NOMO-1 treated with dmso at 0.1 percent for 144 hours (cell line): Measurements from ENCODE around the gene GPATCH2.
"Not testable (repeated sequence)": the region's sequence is repeated elsewhere in the genome, so short reads cannot be mapped to it uniquely, and the experiment has no call there.

Experiments
- DNase-seq: peaks from one replicate; lab custom pipeline; 2025; ENCODE audit not compliant: unreplicated experiment; lab: John Stamatoyannopoulos, UW

Gene GPATCH2

GRCh38 chr1:217527151-217527550 lies 103.7 kb downstream of the GPATCH2 start:
- DNase-seq = no peak

GRCh38 chr1:217526636-217527035 lies 104.3 kb downstream of the GPATCH2 start:
- no peak for DNase-seq

DNA sequence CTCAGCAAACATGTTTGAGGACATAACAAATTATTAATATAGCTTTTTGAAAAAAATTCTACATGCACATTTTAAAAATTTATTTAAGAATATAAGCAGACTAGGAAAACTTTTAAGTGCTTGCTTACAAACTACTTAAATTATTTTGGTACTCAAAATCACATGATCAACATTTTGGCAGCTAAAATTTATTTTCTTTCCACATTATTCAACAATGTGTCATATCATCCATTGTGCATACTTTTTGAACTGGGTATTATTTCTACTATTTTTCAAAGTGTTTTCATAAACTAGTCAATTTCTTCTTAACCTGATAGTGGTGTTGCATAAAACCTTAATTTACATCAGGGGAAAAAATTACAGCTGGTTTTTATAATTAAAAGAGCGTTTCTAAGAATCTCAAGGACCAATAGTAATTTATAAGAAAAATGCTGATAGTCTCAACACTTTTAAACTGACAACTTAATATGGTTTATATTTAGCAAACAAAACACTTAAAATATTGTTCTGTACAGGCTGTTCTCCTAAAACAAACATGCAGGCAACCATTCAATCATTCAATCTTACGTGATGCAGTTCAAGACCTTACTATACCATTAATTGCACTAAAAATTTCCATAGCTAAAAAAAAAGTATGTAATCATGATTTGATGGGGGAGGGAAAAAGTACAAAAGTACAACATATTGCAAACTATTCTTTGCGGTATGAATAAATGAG lies 105.0 kb downstream of the GPATCH2 start:
- DNase-seq = no peak

- DNase-seq = no peak
Observed at GRCh38 chr1:217524787-217525520, 105.9 kb downstream of the GPATCH2 start.

- DNase-seq = not testable (repeated sequence)
Observed at GRCh38 chr1:217523921-217524320, 107.0 kb downstream of the GPATCH2 start.

DNA sequence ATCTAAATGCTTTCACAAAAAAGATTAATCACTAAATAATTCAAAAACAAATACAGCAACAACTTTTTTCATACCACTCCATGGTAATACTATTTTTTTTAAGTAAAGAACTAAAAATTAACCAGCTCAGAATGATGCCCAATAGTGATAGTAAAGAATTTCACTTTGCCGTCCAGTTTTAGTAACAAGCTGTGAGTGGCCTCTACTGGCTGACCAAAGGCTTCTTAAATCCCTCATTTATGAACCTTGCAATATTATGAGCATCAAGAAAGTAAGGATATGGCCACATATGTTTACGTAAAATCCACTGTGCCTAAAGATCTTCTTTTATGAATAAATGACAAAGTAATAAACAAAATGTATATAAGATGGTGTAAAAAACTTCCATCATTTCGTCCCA lies 108.6 kb downstream of the GPATCH2 start:
- no peak for DNase-seq

DNA sequence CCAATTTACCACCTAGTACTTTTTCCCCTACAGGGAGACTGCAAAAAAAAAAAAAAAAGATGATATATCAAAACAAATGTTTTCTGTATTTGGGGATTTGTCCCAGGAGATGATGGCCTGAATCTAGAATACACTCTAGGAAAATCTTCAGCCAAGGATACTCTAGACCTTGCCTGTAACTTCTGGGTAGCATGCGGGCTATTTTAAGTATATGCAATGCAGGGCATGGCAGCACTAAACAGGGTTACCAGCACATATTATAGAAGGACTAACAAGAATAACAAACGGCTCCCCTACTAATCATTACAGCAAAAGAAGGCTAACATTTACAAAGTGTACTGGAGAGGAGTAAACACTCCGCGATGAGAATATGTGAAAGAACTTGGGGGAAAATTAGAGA lies 109.6 kb downstream of the GPATCH2 start:
- DNase-seq = no peak

GRCh38 chr1:217506878-217507277 lies 124.0 kb downstream of the GPATCH2 start:
- no peak for DNase-seq

DNA sequence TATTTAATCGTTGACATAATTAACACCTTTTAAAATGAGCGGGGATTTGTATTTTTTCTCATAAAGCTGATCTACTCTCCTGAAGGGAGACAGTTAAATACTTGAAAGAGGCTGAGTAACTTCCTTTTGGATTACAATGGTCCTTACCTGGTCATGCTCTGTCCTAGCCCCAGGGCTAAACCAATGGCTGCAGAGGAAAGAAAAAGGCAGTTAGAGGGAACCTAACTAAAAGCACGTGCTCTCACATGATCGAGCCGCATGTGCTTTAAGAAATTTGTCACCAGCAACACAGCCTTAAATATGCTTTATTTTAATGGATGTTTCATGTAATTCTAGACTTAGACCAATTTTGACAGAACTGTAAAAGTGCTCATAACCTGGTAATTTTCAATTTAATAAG lies 132.7 kb downstream of the GPATCH2 start:
- DNase-seq = no peak

DNA sequence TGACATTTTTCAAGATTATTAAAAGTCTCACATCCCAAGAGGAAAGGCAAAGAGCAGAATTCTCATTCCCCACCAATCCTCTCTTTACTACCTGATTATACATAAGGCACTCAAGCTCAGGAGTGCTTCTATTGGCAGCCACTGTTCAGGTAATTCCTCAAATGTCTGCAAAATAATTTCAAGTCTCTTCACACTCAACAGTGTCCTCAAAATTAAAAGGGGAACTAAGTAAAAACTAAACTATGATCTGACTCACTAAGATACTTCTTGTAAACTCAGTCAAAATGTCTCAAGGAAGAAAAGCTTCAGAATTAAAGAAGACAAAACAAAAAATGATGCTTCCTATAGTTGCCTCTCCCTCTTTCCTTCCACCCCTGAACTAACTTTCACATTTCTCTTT lies 135.6 kb downstream of the GPATCH2 start:
- no peak for DNase-seq

DNA sequence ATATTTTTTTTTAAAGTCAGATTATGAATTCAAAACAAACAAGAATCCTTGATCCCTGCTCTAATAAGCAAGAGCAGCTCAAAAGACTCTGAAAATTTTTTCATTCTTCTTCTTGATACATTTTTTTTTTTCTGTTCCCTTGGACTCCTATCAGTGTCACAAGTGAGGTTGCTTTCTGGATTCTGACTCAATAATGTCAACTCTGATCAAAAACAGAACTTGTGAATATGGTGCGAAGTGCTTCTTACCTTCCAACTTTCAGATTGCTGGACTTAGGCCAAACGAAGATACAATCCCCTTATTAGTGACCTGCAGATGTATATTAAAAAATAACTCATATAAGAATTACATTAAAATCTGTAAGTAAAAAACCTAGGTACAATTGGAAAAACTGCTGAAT lies 136.1 kb downstream of the GPATCH2 start:
- no peak for DNase-seq

- no peak for DNase-seq
Observed at GRCh38 chr1:217493290-217493689, 137.6 kb downstream of the GPATCH2 start.

GRCh38 chr1:217484871-217485270 lies 146.0 kb downstream of the GPATCH2 start:
- no peak for DNase-seq

- DNase-seq = peak; percentile 24
Observed at GRCh38 chr1:217482356-217483102, 148.4 kb downstream of the GPATCH2 start.

DNA sequence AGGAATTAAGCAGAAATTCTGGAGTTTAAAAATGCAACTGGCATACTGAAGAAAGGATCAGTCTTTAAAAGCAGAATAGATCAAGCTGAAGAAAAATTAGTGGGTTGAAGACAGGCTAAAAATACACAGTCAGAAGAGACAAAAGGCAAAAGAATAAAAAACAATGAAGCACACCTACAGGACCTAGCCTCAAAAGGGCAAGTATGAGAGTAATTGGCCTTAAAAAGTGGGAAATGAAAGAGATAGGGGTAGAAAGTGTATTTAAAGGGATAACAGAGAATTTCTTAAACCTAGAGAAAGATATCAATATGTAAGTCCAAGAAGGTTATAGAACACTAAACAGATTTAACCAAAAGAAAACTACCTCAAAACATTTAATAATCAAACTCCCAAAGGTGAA lies 152.4 kb downstream of the GPATCH2 start:
- no peak for DNase-seq

- DNase-seq = no peak
Observed at GRCh38 chr1:217472915-217473314, 158.0 kb downstream of the GPATCH2 start.

GRCh38 chr1:217471403-217471802 lies 159.5 kb downstream of the GPATCH2 start:
- no peak for DNase-seq

- DNase-seq = no peak
Observed at GRCh38 chr1:217469983-217470382, 160.9 kb downstream of the GPATCH2 start.

GRCh38 chr1:217465102-217465501 lies 165.8 kb downstream of the GPATCH2 start:
- no peak for DNase-seq

DNA sequence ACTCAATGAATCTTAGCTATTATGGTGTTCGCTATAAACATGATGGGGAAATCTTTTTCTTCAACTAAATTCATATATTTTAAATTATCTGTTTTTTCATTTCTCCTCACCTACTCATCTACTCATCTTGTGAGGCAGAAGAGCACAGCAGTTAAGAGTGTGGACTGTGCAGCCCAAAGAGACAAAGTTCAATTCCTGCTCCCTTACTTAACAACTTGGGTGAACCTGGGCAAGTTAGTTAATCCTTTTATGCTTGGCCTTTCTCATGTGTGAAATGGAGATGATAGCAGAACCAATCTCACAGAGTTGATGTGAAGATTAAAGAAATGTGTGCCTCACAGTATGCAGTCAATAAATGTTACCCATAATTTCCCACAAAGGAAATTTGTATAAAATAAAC lies 168.2 kb downstream of the GPATCH2 start:
- DNase-seq = no peak

DNA sequence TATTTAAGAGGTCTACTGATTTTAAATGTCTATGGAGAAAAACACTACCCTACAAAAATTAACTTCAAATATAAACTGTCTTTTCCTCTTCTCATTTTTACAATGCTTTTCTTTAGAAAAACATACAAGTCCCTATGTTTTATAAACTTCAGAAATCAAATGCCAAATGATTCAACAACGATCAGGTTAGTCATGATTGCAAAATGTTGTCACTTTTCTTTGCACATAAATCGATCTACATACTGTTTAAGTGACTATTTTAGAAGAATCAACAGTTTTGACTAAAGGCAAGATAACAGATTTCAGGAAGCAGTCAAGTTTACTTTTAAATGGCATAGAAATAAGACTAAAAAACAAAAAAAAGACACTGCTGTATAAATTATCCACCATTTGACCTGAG lies 168.7 kb downstream of the GPATCH2 start:
- DNase-seq = no peak

DNA sequence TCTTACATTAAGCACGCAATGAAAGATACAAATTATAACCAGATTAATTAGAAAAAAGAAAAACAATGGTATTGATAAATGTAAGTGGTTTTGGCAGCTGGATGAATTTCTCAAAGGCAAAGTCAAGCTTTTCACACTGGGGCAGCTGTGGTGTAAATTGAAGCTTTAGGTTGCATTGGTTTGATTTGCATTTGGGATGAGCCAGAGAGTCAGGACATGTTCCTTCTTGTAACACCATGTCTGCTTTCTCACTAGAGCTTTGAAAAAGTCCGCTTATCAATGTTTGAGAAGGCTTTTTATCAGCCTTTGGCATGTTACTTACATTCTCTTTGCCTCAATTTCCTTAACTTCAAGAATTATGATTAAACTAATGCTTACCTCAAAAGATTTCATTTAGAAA lies 173.9 kb downstream of the GPATCH2 start:
- no peak for DNase-seq
